ENCODE measurements around the gene SERPINB7. TPM values are rescaled to one million over a fixed set of nuclear protein-coding genes. Genes with fewer than 3 reads are reported as not detected.

SERPINB7 gene
- total RNA-seq, 1 donor from 2014 or later: not detected

GRCh38 chr18:63834471-63835113, 59.4 kb downstream of the SERPINB7 start:
- no peak for DNase-seq (ENCODE audit: low spot score in 2 of 2)

GRCh38 chr18:63836456-63836855, 61.2 kb downstream of the SERPINB7 start:
- Histone ChIP-seq H3K4me1 (no peaks in the 10 kb centered on the region), H3K27ac (no peak overlapping the region), H3K36me3 (no peaks in the 10 kb centered on the region), H3K9me3 (no peaks in the 10 kb centered on the region), H3K27me3 (no peaks in the 10 kb centered on the region), H3K4me3 (no peak overlapping the region)
- DNase-seq (ENCODE audit: low spot score in 2 of 2): no peak
- intact Hi-C loops (cut with DNase I): no loop called here
- no peak for TF ChIP-seq CTCF (IDR thresholded peaks at IDR 0.05)

More at GRCh38 chr18:63834471-63835113, 59.4 kb downstream of the SERPINB7 start:
- H3K9me3 ChIP-seq: no peaks in the 10 kb centered on the region
- H3K36me3 ChIP-seq: no peaks in the 10 kb centered on the region
- intact Hi-C loops (cut with DNase I): no loop called here
- H3K27ac ChIP-seq: no peak overlapping the region
- H3K27me3 ChIP-seq: no peaks in the 10 kb centered on the region
- no peak overlapping the region for H3K4me3 ChIP-seq
- TF ChIP-seq CTCF (IDR thresholded peaks at IDR 0.05): no peak
- H3K4me1 ChIP-seq: no peaks in the 10 kb centered on the region

DNA sequence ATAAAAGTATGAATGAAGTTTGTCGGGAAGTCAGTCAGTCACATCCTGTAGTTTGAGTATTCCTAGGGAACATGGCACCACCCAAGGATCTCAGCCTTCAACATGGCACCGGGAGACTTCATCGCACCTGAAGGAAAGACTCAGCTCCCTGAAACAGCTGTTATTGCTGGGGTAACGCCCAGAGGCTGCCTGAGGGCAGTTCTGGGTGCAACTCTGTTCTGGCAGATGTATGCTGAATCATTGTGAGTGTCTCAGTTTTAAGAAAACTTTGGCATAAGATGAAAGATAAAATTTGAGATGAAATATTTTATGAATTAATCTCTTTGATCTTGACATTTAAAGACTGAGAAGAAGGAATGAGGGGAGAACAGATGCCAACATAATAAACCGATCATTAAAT, 62.4 kb downstream of the SERPINB7 start:
- Histone ChIP-seq H3K27me3 (no peaks in the 10 kb centered on the region), H3K36me3 (no peaks in the 10 kb centered on the region), H3K27ac (no peak overlapping the region), H3K4me1 (no peaks in the 10 kb centered on the region), H3K4me3 (no peak overlapping the region), H3K9me3 (no peaks in the 10 kb centered on the region)
- no peak for DNase-seq (ENCODE audit: low spot score in 2 of 2)
- intact Hi-C loops (cut with DNase I): no loop called here
- no peak for TF ChIP-seq CTCF (IDR thresholded peaks at IDR 0.05)

GRCh38 chr18:63843008-63843407, 67.8 kb downstream of the SERPINB7 start:
- intact Hi-C loops (cut with DNase I): no loop called here
- Histone ChIP-seq H3K36me3 (no peaks in the 10 kb centered on the region), H3K27me3 (no peaks in the 10 kb centered on the region), H3K27ac (no peak overlapping the region), H3K4me3 (no peak overlapping the region), H3K4me1 (no peaks in the 10 kb centered on the region), H3K9me3 (no peaks in the 10 kb centered on the region)
- TF ChIP-seq CTCF (IDR thresholded peaks at IDR 0.05): no peak
- DNase-seq (ENCODE audit: low spot score in 2 of 2): no peak

- Histone ChIP-seq H3K4me3 (no peak overlapping the region), H3K27me3 (no peaks in the 10 kb centered on the region), H3K4me1 (no peaks in the 10 kb centered on the region), H3K36me3 (no peaks in the 10 kb centered on the region), H3K9me3 (no peaks in the 10 kb centered on the region), H3K27ac (no peak overlapping the region)
- intact Hi-C loops (cut with DNase I): no loop called here
- TF ChIP-seq CTCF (IDR thresholded peaks at IDR 0.05): peak in 1 of 3 experiments; percentile 28
- no peak for DNase-seq (ENCODE audit: low spot score in 2 of 2)
Measured at GRCh38 chr18:63844254-63844653, 69.0 kb downstream of the SERPINB7 start.

DNA sequence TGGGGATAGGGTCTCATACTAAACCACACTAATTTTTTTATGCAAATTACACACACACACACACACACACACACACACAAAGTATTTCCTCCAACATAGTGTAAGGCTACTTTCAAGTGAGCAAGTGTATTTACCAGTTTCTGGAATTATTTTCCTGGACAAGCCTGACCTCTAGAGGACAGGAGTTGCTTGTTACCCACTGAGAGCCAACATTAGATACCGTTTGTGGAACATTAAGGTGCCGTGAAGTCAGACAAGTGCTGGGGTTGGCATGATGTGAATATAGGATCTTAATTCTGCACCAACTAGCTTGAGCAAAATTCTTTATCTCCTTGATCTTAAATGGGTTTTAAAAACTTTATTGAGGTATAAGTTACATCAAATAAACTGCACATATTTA, 72.9 kb downstream of the SERPINB7 start:
- no peaks in the 10 kb centered on the region for H3K9me3 ChIP-seq
- no peaks in the 10 kb centered on the region for H3K4me1 ChIP-seq
- H3K27me3 ChIP-seq: no peaks in the 10 kb centered on the region
- H3K27ac ChIP-seq: no peak overlapping the region
- peak; percentile 10 to 48 (median 12) for TF ChIP-seq CTCF (IDR thresholded peaks at IDR 0.05)
- DNase-seq (ENCODE audit: low spot score in 2 of 2): no peak
- no peak overlapping the region for H3K4me3 ChIP-seq
- H3K36me3 ChIP-seq: no peaks in the 10 kb centered on the region
- intact Hi-C loops (cut with DNase I): loop anchor here (2.0 kb wide), 1 partner anchor 325 kb away; no protein-coding TSS in a partner anchor

All from ascending aorta (tissue), 2 donors.